Measurements from ENCODE around the gene CEP128. TPM values are rescaled to one million over a fixed set of nuclear protein-coding genes. Genes with fewer than 3 reads are reported as not detected.

CEP128 gene
- total and polyA plus RNA-seq, 7 experiments from 2014 or later: 4.2 to 22.8 (median 9.9) TPM

GRCh38 chr14:80718940-80719339, 222.6 kb downstream of the CEP128 start:
- Mint-ChIP-seq H3K27me3 (no peaks in the 10 kb centered on the region), H3K9me3 (peaks cover 0 to 1% (median 0%) of the 10 kb centered on the region in 11 donors), H3K36me3 (no peaks in the 10 kb centered on the region), H3K4me3 (no peak overlapping the region), H3K4me1 (peaks cover 0 to 8% (median 6%) of the 10 kb centered on the region in 7 donors), H3K27ac (no peak overlapping the region)
- ChIA-PET POLR2A (no interaction called here), CTCF (no interaction called here)
- DNase-seq: no peak
- Histone ChIP-seq H3K4me3 (ENCODE audit: low read length) (no peak overlapping the region), H3K27ac (ENCODE audit: low read depth, low read length) (no peak overlapping the region), H3K9me3 (ENCODE audit: control insufficient read depth in 2 of 3, low read length in 3 of 3) (no peaks in the 10 kb centered on the region), H3K4me1 (ENCODE audit: control insufficient read depth in 2 of 2, insufficient read depth in 2 of 2, low read length in 2 of 2) (peaks cover 0 to 5% of the 10 kb centered on the region in 2 donors), H3K27me3 (ENCODE audit: control insufficient read depth in 2 of 2, insufficient read depth in 2 of 2, low read length in 2 of 2) (no peaks in the 10 kb centered on the region), H3K36me3 (ENCODE audit: control insufficient read depth in 2 of 3, insufficient read depth in 3 of 3, low read length in 3 of 3) (no peaks in the 10 kb centered on the region)
- intact Hi-C loops (cut with micrococcal nuclease): no loop called here
- no peak for ATAC-seq

GRCh38 chr14:80714474-80714873, 227.1 kb downstream of the CEP128 start:
- ATAC-seq: no peak
- Histone ChIP-seq H3K9me3 (ENCODE audit: control insufficient read depth in 2 of 3, low read length in 3 of 3) (no peaks in the 10 kb centered on the region), H3K4me1 (ENCODE audit: control insufficient read depth in 2 of 2, insufficient read depth in 2 of 2, low read length in 2 of 2) (peaks cover 0 to 5% of the 10 kb centered on the region in 2 donors), H3K4me3 (ENCODE audit: low read length) (no peak overlapping the region), H3K36me3 (ENCODE audit: control insufficient read depth in 2 of 3, insufficient read depth in 3 of 3, low read length in 3 of 3) (no peaks in the 10 kb centered on the region), H3K27me3 (ENCODE audit: control insufficient read depth in 2 of 2, insufficient read depth in 2 of 2, low read length in 2 of 2) (no peaks in the 10 kb centered on the region), H3K27ac (ENCODE audit: low read depth, low read length) (no peak overlapping the region)
- no peak for DNase-seq
- H3K27ac Mint-ChIP-seq: no peak overlapping the region
- H3K4me1 Mint-ChIP-seq: peaks cover 0 to 8% (median 6%) of the 10 kb centered on the region in 7 donors
- H3K27me3 Mint-ChIP-seq: no peaks in the 10 kb centered on the region
- no peak overlapping the region for H3K4me3 Mint-ChIP-seq
- no peaks in the 10 kb centered on the region for H3K36me3 Mint-ChIP-seq
- peaks cover 0 to 1% (median 0%) of the 10 kb centered on the region in 11 donors for H3K9me3 Mint-ChIP-seq
- intact Hi-C loops (cut with micrococcal nuclease): no loop called here
- POLR2A ChIA-PET: no interaction called here
- CTCF ChIA-PET: no interaction called here

GRCh38 chr14:80713076-80713850, 228.3 kb downstream of the CEP128 start:
- Mint-ChIP-seq H3K27me3 (no peaks in the 10 kb centered on the region), H3K27ac (no peak overlapping the region), H3K4me3 (no peak overlapping the region), H3K36me3 (no peaks in the 10 kb centered on the region), H3K4me1 (peaks cover 0 to 8% (median 6%) of the 10 kb centered on the region in 7 donors), H3K9me3 (peaks cover 0 to 1% (median 0%) of the 10 kb centered on the region in 11 donors)
- intact Hi-C loops (cut with micrococcal nuclease): no loop called here
- Histone ChIP-seq H3K27me3 (ENCODE audit: control insufficient read depth in 2 of 2, insufficient read depth in 2 of 2, low read length in 2 of 2) (no peaks in the 10 kb centered on the region), H3K4me1 (ENCODE audit: control insufficient read depth in 2 of 2, insufficient read depth in 2 of 2, low read length in 2 of 2) (peaks cover 0 to 5% of the 10 kb centered on the region in 2 donors), H3K4me3 (ENCODE audit: low read length) (no peak overlapping the region), H3K9me3 (ENCODE audit: control insufficient read depth in 2 of 3, low read length in 3 of 3) (no peaks in the 10 kb centered on the region), H3K36me3 (ENCODE audit: control insufficient read depth in 2 of 3, insufficient read depth in 3 of 3, low read length in 3 of 3) (no peaks in the 10 kb centered on the region), H3K27ac (ENCODE audit: low read depth, low read length) (no peak overlapping the region)
- no peak for DNase-seq
- ChIA-PET POLR2A (no interaction called here), CTCF (no interaction called here)
- ATAC-seq: no peak

GRCh38 chr14:80705241-80705980, 236.1 kb downstream of the CEP128 start:
- Mint-ChIP-seq H3K4me3 (no peak overlapping the region), H3K36me3 (peaks cover 0 to 10% (median 0%) of the 10 kb centered on the region in 5 donors), H3K4me1 (no peaks in the 10 kb centered on the region), H3K9me3 (no peaks in the 10 kb centered on the region), H3K27me3 (no peaks in the 10 kb centered on the region), H3K27ac (no peak overlapping the region)
- Histone ChIP-seq H3K9me3 (ENCODE audit: control insufficient read depth in 2 of 3, low read length in 3 of 3) (no peaks in the 10 kb centered on the region), H3K4me1 (ENCODE audit: control insufficient read depth in 2 of 2, insufficient read depth in 2 of 2, low read length in 2 of 2) (no peaks in the 10 kb centered on the region), H3K4me3 (ENCODE audit: low read length) (no peak overlapping the region), H3K27ac (ENCODE audit: low read depth, low read length) (no peak overlapping the region), H3K36me3 (ENCODE audit: control insufficient read depth in 2 of 3, insufficient read depth in 3 of 3, low read length in 3 of 3) (no peaks in the 10 kb centered on the region), H3K27me3 (ENCODE audit: control insufficient read depth in 2 of 2, insufficient read depth in 2 of 2, low read length in 2 of 2) (no peaks in the 10 kb centered on the region)
- ChIA-PET POLR2A (no interaction called here), CTCF (no interaction called here)
- intact Hi-C loops (cut with micrococcal nuclease): no loop called here
- no peak for DNase-seq
- no peak for ATAC-seq

GRCh38 chr14:80700601-80701000, 240.9 kb downstream of the CEP128 start:
- POLR2A ChIA-PET: no interaction called here
- CTCF ChIA-PET: no interaction called here
- DNase-seq (no peak), ATAC-seq (no peak)
- Histone ChIP-seq H3K4me3 (ENCODE audit: low read length) (no peak overlapping the region), H3K36me3 (ENCODE audit: control insufficient read depth in 2 of 3, insufficient read depth in 3 of 3, low read length in 3 of 3) (no peaks in the 10 kb centered on the region), H3K27me3 (ENCODE audit: control insufficient read depth in 2 of 2, insufficient read depth in 2 of 2, low read length in 2 of 2) (no peaks in the 10 kb centered on the region), H3K9me3 (ENCODE audit: control insufficient read depth in 2 of 3, low read length in 3 of 3) (no peaks in the 10 kb centered on the region), H3K27ac (ENCODE audit: low read depth, low read length) (no peak overlapping the region), H3K4me1 (ENCODE audit: control insufficient read depth in 2 of 2, insufficient read depth in 2 of 2, low read length in 2 of 2) (no peaks in the 10 kb centered on the region)
- Mint-ChIP-seq H3K4me1 (no peaks in the 10 kb centered on the region), H3K36me3 (peaks cover 0 to 10% (median 0%) of the 10 kb centered on the region in 5 donors), H3K4me3 (no peak overlapping the region), H3K9me3 (no peaks in the 10 kb centered on the region), H3K27me3 (no peaks in the 10 kb centered on the region), H3K27ac (no peak overlapping the region)
- intact Hi-C loops (cut with micrococcal nuclease): no loop called here

- ChIA-PET CTCF (no interaction called here), POLR2A (no interaction called here)
- DNase-seq (no peak), ATAC-seq (no peak)
- Mint-ChIP-seq H3K27me3 (no peaks in the 10 kb centered on the region), H3K4me3 (no peak overlapping the region), H3K27ac (no peak overlapping the region), H3K9me3 (peaks cover 0 to 3% (median 0%) of the 10 kb centered on the region in 11 donors), H3K4me1 (no peaks in the 10 kb centered on the region), H3K36me3 (peaks cover 0 to 9% (median 0%) of the 10 kb centered on the region in 5 donors)
- H3K4me1 ChIP-seq (ENCODE audit: control insufficient read depth in 2 of 2, insufficient read depth in 2 of 2, low read length in 2 of 2): no peaks in the 10 kb centered on the region
- H3K4me3 ChIP-seq (ENCODE audit: low read length): no peak overlapping the region
- H3K27ac ChIP-seq (ENCODE audit: low read depth, low read length): no peak overlapping the region
- no peaks in the 10 kb centered on the region for H3K9me3 ChIP-seq (ENCODE audit: control insufficient read depth in 2 of 3, low read length in 3 of 3)
- intact Hi-C loops (cut with micrococcal nuclease): no loop called here
- no peaks in the 10 kb centered on the region for H3K36me3 ChIP-seq (ENCODE audit: control insufficient read depth in 2 of 3, insufficient read depth in 3 of 3, low read length in 3 of 3)
- no peaks in the 10 kb centered on the region for H3K27me3 ChIP-seq (ENCODE audit: control insufficient read depth in 2 of 2, insufficient read depth in 2 of 2, low read length in 2 of 2)
These were observed 241.7 kb downstream of the CEP128 start for GRCh38 chr14:80699861-80700260.

- POLR2A ChIA-PET: no interaction called here
- Histone ChIP-seq H3K27ac (ENCODE audit: low read depth, low read length) (no peak overlapping the region), H3K36me3 (ENCODE audit: control insufficient read depth in 2 of 3, insufficient read depth in 3 of 3, low read length in 3 of 3) (no peaks in the 10 kb centered on the region), H3K4me3 (ENCODE audit: low read length) (no peak overlapping the region), H3K4me1 (ENCODE audit: control insufficient read depth in 2 of 2, insufficient read depth in 2 of 2, low read length in 2 of 2) (no peaks in the 10 kb centered on the region), H3K27me3 (ENCODE audit: control insufficient read depth in 2 of 2, insufficient read depth in 2 of 2, low read length in 2 of 2) (no peaks in the 10 kb centered on the region), H3K9me3 (ENCODE audit: control insufficient read depth in 2 of 3, low read length in 3 of 3) (no peaks in the 10 kb centered on the region)
- no peak overlapping the region for H3K27ac Mint-ChIP-seq
- no peak overlapping the region for H3K4me3 Mint-ChIP-seq
- intact Hi-C loops (cut with micrococcal nuclease): no loop called here
- no peaks in the 10 kb centered on the region for H3K4me1 Mint-ChIP-seq
- H3K9me3 Mint-ChIP-seq: peaks cover 0 to 5% (median 0%) of the 10 kb centered on the region in 11 donors
- DNase-seq (no peak), ATAC-seq (no peak)
- H3K27me3 Mint-ChIP-seq: no peaks in the 10 kb centered on the region
- H3K36me3 Mint-ChIP-seq: peaks cover 0 to 10% (median 2%) of the 10 kb centered on the region in 5 donors
- CTCF ChIA-PET: no interaction called here
These were observed 242.6 kb downstream of the CEP128 start for GRCh38 chr14:80698974-80699373.
